GM04504 (cell line): ENCODE measurements around the gene ZNF334.

Experiments
- DNase-seq: peaks from one replicate; pipeline ENCODE4 v3.0.0-alpha.2; 2012; ENCODE audit warnings: low read depth

ZNF334 gene

DNA sequence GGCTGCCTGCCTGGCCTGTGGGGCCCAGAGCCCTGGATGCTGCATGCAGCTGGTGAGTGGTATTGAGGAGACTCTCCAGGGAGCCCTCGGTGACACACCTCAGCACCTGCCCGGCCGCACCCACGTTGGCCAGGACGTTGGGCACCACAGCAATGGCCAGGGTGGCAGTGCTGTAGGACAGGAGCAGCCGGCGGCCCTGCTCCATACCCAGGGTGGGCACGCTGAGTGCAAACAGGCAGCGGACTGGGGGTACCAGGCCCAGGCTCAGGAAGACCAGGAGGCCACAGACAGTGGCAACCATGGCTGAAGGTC is 32.4 kb upstream of the ZNF334 start:
- no peak for DNase-seq

DNA sequence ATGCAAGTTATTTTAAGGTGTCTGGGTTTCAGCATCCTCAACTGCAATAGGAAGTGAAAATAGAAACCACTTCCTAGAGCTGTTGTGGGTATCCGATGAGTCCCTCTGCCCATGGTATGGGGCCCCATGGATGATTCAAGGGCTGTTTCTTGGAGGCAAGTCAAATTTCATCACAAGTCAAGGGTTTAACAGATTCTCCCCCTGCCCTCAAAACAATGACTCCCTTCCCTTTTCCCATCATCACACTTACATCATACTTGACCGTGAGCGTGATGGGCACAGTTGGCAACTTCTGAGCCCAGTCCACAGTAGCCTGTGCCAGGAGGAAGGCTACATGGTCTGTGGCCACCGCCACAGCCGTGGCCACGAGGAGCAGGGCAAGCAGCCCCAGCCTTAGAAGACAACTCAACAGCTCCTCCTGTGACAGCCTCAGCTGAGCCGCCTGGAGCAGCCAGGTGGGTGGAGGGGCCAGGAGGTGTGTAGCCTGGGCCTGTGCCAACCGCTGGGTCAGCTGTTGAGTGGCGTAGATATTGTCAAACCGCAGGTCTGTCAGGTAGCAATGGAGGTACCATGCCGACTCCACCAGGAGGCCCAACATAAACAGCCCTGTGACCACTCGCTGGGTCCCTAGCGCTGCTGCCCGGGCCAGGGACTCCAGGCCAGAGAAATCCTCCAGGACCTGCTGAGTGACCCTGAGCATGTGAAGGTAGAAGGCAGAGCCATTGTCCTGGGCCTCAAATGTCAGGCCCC is 31.9 kb upstream of the ZNF334 start:
- no peak for DNase-seq

DNA sequence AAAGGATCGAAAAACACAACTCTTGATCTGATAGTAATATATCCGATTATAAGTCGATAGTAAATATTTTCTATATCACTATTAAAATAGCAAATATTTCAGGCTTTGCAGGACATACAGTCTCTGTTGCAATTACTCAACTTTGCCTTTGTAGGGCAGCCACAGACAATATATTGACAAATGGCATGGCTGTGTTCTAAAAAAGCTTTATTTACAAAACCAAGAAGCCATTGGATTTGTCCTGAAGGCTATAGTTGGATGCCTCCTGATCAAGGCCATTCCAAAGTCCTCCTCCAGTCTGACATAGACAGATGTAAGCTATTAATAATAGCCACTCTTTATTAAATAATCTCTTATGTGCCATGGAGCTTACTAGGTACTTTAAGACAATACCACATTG is 31.2 kb upstream of the ZNF334 start:
- DNase-seq = no peak

DNA sequence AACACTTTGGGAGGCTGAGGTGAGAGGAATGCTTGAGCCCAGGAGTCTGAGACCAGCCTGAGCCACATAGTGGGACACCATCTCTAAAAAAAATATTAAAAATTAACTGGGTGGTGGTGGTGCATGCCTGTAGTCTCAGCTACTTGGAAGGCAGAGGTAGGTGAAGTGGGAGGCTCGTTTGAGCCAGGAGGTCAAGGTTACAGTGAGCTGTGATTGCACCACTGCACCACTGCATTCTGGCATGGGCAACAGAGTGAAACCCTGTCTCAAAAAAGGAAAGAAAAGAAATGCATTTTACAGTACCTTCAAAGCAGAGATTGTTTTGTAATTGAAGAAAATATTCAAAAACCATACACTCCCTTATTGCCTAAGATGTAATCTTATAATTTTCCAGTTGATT is 30.6 kb upstream of the ZNF334 start:
- no peak for DNase-seq

DNA sequence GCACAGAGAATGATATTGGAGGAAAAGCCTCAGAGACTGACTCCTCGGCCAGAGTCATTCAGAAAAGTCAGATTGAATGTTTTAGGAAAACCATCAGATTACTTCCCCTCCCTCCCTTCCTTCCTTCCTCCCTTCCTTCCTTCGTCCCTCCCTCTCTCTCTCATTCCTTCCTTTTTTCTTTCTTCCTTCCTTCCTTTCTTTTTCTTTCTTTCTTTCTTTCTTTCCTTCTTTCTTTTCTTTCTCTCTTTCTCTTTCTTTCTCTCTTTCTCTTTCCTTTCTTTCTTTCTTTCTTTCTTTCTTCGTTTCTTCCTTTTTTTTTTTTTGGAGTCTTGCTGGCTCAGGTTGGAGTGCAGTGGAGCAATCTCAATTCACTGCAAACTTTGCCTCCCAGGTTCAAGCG is 29.7 kb upstream of the ZNF334 start:
- DNase-seq = no peak

DNA sequence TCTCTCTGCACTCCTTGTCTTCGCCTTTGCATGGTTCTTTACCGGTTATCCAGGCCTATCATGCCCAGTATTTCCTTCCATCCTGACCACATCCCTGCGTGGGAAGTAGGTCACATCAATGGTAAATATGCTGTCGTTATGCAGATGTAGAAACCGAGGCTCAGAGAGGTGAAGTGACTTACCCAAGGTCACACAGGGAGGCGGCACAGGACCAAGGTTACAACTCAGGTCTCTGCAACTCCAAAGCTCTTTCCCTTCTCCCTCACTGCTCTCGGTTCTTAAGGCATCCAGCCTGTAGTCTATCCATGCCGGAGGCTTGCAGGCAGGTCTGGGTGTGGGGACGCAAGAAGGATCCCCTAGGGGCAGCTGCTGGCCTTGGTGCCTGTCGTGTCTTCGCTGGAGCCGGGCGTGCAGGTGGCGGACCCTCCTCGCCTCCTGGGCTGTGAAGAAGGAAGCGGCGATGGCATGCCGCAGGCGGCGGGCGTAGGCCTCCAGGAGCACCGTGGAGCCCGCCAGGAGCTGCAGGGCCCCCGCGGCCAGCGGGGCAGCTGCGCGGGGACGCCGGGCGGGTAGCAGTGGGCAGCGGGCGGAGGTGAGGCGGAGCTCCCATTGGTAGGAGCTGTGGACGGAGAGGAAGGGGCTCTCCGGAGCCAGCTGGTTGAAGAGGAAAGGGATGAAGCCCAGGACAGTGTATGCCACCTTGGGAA is 28.0 kb upstream of the ZNF334 start:
- no peak for DNase-seq

DNA sequence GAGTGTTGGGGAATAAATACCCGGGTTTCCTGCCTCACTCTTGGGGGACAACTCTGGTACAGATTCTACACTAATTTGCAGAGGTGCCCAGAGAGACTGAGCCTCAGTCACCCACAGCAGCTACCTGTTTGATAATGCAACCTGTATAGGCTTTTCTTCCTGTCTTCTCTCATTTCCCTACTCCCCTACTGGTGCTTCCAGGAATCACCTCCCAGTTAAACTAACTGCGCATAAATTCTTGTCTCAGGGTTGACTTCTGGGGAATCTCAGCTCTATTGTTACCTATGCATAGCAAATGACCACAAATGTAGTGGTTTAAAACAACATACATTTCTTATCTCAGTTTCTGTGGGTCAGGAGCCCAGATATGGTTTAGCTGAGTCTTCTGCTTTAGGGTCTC is 25.8 kb upstream of the ZNF334 start:
- no peak for DNase-seq

DNA sequence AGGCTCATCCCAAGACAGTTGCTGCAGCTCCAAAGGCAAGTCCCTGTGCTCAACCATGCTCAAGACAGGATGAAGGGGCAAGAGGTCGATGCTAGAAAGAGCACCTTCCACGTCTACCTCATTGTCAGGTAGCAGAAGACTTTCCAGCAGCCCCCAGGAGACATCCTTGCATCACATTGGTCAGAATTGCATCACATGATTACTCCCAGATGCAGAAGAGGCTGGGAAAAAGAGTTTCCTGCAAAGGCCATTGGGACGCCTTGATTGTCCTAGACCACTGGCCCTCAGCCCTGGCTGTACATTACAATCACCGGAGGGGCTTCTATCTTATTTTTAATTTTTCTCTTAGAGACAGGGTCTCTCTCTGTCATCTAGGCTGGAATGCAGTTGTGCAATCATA is 17.3 kb upstream of the ZNF334 start:
- no peak for DNase-seq

DNA sequence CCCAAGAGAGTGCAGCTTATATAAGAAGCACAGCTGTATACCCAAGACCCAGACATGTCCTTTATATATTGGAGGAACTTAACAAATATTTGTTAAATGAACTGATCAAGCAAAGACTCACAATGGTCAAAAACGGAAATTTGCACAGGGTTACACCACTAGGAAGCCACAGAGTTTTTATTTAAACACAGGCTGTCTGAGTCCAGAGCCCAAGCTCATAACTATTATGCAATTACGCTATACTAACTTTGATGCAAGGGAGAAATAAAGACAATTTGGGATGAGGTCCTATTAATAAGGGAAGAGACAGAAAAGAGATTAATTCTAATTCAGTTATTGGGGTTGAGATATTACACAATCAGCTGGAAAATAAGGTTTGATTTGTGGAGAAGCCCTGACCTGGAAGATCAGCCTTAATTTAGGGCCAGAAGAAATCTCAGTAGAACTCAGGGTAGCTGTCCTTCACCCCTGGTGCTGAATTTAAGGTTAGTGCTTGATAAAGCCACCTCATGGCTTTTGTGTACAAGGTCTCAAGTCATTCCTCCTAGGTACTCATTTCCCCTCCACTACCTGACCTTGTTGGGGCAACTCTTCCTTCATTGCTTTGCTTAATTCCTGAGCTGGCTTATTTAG is 10.5 kb upstream of the ZNF334 start:
- no peak for DNase-seq

DNA sequence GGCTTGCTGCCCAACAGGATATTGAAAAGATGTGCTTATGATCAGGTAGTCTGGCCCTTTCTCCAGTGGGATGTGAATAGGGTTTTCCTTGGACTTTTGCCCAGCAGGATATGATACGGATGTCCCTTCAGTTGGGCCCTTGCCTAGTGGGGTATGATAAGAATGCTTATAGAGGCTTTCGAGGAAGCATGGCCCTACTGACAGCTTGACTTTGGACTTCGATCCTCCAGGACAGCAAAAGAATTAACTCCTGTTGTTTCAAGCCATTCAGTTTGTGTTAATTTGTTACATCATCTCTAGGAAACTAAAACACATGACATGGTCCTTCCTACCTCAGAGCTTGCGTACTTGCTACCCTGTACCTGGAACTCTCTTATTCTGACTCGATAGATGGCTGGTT is 9.7 kb upstream of the ZNF334 start:
- no peak for DNase-seq

DNA sequence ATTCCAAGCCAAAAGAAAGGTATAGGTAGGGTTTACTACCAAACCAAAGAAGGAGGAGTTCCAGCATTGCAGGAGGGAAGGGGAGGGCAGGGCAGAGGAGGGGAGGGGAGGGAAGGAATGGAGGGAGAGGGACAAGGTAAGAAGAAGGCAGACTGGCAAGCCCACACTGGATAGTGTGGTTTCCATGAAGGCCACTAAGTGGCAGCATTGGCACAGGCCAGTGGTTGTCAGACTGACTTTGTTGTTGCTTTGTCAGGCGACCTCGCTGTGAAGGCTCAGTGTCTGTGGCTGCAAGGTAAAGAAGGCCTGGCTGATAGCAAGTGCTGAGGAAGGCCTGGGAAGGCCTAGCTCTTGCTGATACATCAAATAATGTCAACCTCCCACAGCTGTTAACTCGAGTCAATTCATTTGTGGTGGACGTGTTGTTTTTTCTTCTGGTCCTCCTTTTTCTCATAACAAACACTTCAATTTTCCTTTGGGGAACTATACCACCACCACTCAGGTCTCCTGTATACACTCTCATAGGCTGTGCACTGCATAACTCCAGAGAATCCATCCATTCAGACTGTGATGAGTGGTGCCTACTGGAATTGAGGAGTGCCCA is 7.7 kb upstream of the ZNF334 start:
- DNase-seq = peak; percentile 25

DNA sequence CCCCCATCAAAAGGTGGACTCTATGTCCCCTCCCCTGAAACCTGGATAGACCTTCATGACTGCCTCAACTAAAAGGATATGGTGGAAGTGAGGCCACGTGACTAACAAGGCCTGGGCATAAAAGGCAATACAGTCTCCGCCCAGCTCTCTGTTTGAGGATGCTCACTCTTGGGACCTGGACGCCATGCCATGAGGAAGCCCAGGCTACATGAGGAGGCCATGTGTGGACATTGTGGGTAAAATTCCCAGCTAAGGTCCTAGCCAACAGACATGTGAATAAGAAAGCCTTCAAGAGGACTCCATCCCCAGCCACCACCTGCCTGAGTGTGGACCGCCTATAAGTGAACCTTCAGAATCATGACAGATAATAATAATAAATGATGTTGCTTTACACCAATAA is 7.2 kb upstream of the ZNF334 start:
- no peak for DNase-seq

DNA sequence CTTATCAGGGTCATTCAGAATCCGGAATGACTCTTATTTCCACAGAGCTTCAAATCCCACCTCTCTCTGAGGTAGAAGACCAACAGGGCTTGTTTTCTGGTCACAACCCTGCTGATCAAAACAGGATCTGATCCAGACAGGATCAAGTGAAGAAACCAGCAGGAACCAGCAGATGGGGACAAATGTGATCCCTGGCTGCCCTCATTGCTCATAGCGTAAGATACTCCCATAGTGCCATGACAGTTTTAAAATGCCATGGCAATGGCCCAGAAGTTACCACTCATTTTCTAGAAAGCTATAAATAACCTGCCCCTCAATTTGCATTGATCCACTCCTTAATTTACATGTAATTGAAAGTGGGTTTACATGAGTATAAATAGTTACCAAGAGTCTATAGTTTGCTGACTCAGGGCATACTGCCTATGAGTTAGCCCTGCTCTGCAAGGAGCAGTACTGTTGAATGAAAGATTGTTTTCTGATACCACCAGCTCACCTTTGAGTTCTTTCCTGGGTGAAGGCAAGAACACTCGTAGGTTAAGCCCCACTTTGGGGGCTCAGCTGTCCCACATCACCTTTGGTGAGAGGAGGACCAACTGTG is 6.2 kb upstream of the ZNF334 start:
- DNase-seq = no peak

DNA sequence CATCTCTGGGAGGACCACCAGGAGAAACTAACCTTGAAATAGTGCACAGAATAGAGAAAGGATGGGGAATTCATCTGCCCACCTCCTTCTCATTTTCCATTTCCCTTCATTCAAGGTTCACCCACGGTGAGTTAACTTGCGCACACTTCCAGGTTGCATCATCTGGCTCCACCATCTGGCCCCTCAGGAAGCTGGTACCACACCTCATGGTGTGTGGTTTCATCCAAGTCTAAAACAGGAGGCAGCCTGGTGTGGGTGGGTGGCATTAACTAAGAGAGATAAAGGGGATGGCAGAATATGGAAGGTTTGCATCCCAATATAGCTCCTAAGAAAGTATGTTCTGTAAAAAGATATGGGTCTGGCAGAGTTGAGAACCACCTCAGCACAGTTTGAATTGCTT is 3.8 kb downstream of the ZNF334 start:
- no peak for DNase-seq

DNA sequence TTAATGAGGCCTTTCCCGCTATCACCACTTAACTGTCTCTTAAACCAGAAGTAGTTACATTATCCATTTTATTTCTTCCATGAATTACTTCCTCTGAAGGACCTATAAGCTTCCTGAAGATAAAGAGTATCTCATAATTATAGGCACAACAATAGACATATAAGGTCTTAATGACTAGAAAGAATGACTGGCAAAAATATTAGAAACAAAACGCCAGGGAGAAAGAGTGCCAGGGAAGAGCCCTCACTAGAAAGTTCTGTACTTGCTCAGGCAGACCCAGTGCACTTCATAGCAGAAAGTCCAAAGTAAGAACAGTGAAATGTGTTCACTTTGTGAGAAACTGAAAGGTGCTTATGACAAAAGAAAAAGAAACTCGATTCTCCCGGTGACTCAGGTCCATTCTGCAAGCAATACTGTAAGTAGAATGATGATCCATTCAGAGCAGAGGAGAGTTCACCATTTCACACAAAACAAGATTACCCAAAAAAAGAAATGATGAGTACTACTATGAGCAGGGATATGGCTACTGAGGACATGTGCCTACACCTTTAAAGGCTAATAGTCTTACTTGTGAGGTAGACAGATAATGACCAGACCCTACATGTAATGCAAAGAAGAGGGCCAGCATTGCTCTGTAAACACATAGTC is 5.5 kb downstream of the ZNF334 start:
- DNase-seq = no peak

DNA sequence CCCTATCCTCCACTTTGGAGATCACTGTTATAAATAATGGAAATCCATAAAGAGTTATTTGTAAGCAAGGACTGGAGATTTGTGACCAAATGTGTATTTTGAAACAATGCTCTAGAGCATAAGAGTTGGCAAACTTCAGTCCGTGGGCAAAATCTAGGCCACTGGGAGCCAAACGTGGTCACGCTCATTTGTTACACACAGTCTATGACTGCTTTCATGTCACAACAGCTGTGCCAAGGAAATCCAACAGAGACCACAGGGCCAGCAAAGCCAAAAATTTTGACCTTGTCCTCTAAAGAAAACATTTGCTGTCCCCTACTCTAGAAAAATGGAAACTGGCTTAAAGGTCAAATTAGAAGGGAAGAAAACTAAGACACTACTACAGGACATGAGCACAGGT is 7.9 kb downstream of the ZNF334 start:
- DNase-seq = no peak

DNA sequence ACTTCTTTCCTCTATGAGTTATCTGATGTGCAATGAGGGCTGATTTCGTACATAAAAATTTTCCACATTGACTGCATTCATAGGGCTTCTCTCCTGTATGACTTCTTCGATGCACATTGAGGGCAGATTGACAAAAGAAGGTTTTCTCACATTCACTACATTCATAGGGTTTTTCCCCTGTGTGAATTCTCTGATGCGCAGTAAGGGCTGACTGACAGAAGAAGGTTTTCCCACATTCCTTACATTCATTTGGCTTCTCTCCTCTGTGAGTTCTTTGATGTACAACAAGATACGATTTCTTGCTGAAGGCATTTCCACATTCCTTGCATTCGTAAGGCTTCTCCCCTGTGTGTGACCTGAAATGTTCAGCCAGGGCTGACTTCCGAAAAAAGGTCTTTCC is 11.4 kb downstream of the ZNF334 start:
- no peak for DNase-seq

DNA sequence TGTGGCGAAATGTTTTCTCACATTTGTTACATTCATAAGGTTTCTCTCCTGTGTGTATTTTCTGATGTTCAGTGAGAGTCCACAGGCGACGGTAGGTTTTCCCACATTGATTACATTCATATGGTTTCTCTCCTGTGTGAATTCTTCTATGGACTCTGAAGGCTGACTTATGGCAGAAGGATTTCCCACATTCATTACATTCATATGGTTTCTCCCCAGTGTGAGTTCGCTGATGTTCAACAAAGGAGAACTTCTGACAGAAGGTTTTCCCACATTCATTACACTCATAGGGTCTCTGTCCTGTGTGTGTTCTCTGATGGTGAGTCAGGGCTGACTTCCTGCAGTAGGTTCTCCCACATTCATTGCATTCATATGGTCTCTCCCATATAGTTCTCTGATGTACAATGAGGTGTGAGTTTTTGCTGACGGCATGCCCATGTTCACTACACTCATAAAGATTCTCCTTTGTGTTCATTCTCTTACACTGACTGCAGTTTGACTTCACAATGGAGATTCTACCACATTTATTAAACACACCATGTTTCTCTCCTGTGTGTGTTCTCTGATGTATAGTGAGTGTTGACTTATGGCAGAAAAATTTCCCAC is 11.9 kb downstream of the ZNF334 start:
- no peak for DNase-seq

DNA sequence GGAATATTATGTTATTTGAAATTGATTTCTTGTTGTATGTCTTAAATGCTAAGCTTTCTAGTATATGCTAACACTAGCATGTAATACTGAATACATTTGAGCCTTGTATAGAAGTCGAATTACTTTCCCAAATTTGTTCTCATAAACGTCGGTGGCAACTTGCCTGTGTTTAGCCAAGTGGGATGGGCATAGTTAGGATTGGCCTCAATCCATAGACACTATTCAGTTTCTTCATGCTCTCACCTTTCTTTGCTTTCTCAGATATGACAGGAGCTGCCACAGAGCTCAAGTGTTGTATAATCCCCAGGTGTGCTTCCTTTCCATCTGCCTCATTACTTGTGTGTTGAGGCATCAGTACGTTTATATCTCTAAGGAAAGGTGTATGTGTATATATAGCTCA is 19.3 kb downstream of the ZNF334 start:
- no peak for DNase-seq

DNA sequence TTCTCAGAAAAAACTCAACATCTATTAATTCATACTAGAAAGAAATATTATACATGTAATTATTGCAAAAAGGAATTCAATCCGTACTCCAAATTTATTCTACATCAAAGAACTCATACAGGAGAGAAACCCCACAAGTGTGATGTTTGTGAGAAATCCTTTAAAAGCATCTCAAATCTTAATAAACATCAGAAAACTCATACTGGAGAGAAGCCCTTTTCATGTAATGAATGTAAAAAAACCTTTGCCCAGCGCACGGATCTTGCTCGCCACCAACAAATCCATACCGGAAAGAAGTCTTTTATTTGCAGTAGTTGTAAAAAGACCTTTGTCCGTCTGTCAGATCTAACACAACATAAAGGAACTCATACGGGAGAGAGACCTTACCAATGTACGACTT is 22.0 kb downstream of the ZNF334 start:
- DNase-seq = no peak

DNA sequence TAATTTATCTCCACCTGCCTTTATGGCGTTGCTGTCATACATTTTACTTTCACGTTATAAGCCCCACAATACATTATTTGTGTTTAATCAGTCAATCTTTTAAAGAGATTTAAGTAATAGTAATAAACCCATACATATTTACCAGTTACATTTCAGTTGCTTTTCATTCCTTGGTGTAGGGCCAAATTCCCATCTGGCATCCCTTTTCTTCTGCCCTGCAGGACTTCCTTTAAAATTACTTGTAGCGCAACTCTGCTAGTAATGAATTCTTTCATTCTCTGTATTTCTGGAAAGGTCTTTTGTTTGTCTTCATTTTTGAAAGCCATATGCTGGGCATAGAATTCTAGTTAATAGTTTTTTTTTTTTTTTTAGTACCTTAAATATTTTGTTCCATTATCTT is 24.9 kb downstream of the ZNF334 start:
- DNase-seq = no peak

DNA sequence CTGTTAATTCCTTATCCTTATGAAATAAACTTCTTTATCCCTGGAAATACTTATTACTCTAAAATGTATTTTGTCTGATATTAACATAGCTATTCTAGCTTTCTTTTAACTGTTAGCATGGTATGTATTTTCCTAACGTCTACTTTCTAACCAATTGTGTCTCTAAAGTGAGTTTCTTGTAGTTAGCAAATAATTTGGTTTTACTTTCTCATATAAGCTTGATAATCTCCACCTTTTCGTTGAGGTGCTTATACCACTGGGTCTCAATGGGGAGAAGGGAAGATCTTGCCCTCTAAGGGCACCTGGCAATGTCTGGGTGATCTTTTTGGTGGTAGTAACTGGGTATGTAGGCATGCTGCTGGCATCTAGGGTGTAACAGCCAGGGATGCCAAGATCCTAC is 25.7 kb downstream of the ZNF334 start:
- DNase-seq = no peak
